AG04449 (cell line): ENCODE measurements around the gene HSPA12B.
A peak's percentile ranks its signal among the peaks of the same experiment; 100 is the strongest.

Experiments used
- CTCF ChIA-PET: fragments of 350-600 bp; formaldehyde crosslinking; extraction: SDS; loops from one replicate; lab custom pipeline; 2021; ENCODE audit warnings: antibody characterized with exemption; lab: Yijun Ruan, JAX
- POLR2A ChIA-PET: fragments of 400-600, 350-600 bp; formaldehyde crosslinking; extraction: SDS; loops from one replicate; lab custom pipeline; 2020; ENCODE audit warnings: antibody characterized with exemption, inconsistent platforms; lab: Yijun Ruan, JAX
- DNase-seq: peaks from one replicate; pipeline ENCODE4 v3.0.0-alpha.2; 2010; ENCODE audit warnings: low read depth, low spot score
- H3K4me3 ChIP-seq: 2 replicates; pipeline ENCODE4 v1.5.1; 2011; ENCODE audit warnings: low read depth, mild to moderate bottlenecking, control low read depth, low read length
- TF ChIP-seq, protein P1 (sequence below): IDR thresholded peaks from one replicate; pipeline ENCODE4 v1.5.1; 2011; ENCODE audit warnings: mild to moderate bottlenecking, moderate library complexity, low read length, control low read depth, inconsistent platforms; ENCODE audit not compliant: insufficient read depth; ENCODE audit errors: missing control alignments

The HSPA12B gene

DNA sequence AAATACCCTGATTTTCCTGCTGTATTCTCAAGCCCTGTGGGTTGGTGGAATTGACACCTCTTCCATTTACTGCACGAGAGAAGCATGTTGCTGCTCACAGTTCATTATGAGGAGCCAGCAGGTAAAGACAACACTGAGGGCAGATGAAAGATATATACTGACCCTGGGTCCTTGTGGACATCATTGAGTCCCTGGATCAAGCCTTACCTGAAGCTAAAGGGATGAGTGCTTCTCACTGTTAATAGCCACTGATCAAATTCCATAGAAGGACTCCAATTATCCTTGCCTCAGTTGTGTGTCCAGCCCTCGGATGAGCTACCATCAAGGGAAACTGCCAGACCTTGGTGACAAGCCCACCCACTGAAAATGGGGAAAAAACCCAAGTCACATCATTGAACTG lies 12.4 kb upstream of the HSPA12B start:
- ChIA-PET POLR2A (no interaction called here), CTCF (interaction anchor here (0.6 to 27.2 kb wide), 7 partner anchors 10 to 180 kb away, joined by 3 to 1151 read pairs (median 3); partner anchors contain the start of genes ADAM33 and ADISSP)
- no peak for DNase-seq
- TF ChIP-seq, protein P1, sequence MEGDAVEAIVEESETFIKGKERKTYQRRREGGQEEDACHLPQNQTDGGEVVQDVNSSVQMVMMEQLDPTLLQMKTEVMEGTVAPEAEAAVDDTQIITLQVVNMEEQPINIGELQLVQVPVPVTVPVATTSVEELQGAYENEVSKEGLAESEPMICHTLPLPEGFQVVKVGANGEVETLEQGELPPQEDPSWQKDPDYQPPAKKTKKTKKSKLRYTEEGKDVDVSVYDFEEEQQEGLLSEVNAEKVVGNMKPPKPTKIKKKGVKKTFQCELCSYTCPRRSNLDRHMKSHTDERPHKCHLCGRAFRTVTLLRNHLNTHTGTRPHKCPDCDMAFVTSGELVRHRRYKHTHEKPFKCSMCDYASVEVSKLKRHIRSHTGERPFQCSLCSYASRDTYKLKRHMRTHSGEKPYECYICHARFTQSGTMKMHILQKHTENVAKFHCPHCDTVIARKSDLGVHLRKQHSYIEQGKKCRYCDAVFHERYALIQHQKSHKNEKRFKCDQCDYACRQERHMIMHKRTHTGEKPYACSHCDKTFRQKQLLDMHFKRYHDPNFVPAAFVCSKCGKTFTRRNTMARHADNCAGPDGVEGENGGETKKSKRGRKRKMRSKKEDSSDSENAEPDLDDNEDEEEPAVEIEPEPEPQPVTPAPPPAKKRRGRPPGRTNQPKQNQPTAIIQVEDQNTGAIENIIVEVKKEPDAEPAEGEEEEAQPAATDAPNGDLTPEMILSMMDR: no peak
- H3K4me3 ChIP-seq: no peak overlapping the region

DNA sequence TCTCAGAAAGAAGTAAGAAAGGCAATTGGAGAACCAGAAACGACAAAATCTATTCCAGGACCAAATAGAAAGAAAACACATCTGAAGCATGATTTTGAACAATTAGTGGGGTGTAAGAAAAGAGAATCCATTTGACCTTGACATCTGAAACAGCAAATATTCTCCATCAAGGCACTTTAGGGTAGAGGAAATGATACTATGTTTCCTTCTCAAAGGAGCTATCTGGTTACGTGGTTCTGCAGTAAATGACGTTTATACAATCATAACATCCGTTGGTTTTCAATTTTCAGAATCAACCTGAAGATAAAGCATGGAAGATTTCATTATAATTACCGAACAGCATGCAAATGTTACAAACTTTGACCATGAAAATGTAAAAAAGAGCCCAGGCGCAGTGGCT lies 11.9 kb upstream of the HSPA12B start:
- ChIA-PET POLR2A (no interaction called here), CTCF (interaction anchor here (0.6 to 27.2 kb wide), 7 partner anchors 10 to 180 kb away, joined by 3 to 1151 read pairs (median 3); partner anchors contain the start of genes ADAM33 and ADISSP)
- TF ChIP-seq, protein P1: no peak
- DNase-seq: no peak
- H3K4me3 ChIP-seq: no peak overlapping the region

DNA sequence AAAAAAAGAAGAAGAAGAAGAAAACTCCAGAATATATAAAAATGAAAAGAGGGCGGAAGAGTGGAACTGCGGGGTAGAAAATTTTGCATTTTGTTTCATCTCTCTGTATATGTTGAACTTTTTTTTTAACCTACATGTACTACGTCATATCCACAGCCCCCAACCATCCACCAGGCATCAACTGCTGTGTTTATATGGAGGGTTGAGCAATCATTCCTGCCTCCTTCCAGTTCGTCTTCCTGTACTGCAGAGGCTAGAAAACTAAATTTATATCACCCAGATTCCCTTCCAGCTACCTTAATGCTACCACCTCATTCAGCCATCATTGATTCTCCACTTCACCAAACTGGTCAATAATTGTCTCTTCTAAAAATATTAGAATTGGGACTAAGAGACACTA lies 10.6 kb upstream of the HSPA12B start:
- no peak for DNase-seq
- TF ChIP-seq, protein P1: no peak
- H3K4me3 ChIP-seq: no peak overlapping the region
- ChIA-PET CTCF (interaction anchor here (0.7 to 1.5 kb wide), 6 partner anchors 11 to 158 kb away, joined by 3 to 13 read pairs (median 4); no protein-coding TSS in a partner anchor), POLR2A (no interaction called here)

DNA sequence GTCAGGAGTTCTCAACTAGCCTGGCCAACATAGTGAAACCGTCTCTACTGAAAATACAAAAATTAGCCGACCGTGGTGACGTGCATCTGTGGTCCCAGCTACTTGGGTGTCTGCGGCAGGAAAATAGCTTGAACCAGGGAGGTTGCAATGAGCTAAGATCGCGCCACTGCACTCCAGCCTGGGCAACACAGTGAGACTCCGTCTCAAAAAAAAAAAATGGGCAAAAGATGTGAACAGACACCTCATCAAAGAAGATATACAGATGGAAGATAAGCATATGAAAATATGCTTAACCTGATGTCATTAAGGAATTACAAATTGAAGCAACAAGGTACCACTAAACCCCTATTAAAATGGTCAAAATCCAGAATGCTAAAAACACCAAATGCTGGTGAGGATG lies 9.2 kb upstream of the HSPA12B start:
- CTCF ChIA-PET: interaction anchor here (1.5 kb wide), 2 partner anchors 12 to 17 kb away, joined by 3 to 13 read pairs; no protein-coding TSS in a partner anchor
- POLR2A ChIA-PET: no interaction called here
- DNase-seq: no peak
- TF ChIP-seq, protein P1: no peak
- H3K4me3 ChIP-seq: no peak overlapping the region

DNA sequence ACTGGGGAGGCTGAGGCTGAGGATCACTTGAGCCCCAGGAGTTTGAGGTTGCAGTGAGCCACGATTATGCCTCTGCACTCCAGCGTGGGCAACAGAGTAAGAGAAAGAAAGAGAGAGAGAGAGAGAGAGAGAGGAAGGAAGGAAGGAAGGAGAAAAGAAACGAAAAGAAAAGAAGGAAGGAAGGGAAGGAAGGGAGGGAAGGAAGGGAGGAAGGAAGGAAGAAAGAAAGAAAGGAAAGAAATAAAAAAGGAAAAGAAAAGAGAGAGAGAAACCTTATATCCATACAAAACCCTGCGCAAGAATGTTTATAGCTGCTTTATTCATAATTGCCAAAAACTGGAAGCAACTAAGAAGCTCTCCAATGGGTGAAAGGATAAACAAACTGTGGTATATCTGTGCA lies 8.1 kb upstream of the HSPA12B start:
- CTCF ChIA-PET: interaction anchor here (0.7 to 1.4 kb wide), 5 partner anchors 13 to 48 kb away, joined by 3 to 4 read pairs (median 3); no protein-coding TSS in a partner anchor

DNA sequence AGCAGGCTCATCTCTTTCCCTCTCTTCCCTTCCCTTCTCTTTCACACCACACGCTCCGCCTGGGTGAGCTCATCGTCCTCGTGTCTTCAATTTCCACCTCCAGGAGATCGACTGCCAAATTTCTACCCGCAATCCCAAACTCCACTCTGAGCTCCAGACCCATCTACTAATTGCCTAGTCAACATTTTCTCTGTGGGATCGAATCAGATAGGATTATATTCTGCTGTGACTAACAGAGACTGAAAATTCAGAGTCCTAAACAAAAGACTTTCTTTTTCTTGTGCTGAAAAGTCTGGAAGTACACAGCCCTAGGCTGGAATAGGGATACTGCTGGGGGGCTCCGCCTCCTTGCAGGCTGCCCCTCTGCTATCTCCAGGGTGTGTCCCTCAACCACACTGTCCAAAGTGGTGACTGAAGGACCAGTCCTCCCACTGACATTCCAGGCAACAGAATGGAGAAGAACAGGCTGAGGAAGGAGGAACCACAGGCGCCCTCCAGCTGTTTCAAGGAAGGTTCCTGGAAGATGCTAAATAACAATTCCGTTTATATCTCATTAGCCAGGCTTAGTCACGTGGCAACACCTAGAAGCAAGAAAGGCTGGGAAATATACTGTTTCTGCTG lies 5.0 kb upstream of the HSPA12B start:
- POLR2A ChIA-PET: no interaction called here
- DNase-seq: peak; percentile 10

More for the DNA sequence above, 8.1 kb upstream of the HSPA12B start:
- DNase-seq: no peak
- POLR2A ChIA-PET: interaction anchor here (0.6 kb wide), 1 partner anchor 21 kb away, joined by 3 read pairs; no protein-coding TSS in a partner anchor
- no peak overlapping the region for H3K4me3 ChIP-seq
- TF ChIP-seq, protein P1: no peak

More for the DNA sequence above, 5.0 kb upstream of the HSPA12B start:
- CTCF ChIA-PET: interaction anchor here (0.6 to 7.2 kb wide), 11 partner anchors 9 to 165 kb away, joined by 3 to 41 read pairs (median 4); no protein-coding TSS in a partner anchor
- TF ChIP-seq, protein P1: no peak
- peak overlapping the region; percentile 19 for H3K4me3 ChIP-seq
